SK-N-SH treated with all-trans-retinoic acid at 6 μM for 48 hours (cell line): Measurements from ENCODE around the gene SLC24A4.

Experiments used
- ATAC-seq: fragments of 200-7000 bp; cut with Tn5 transposase; 3 replicates; pipeline ENCODE4 v1.9.1; 2020; ENCODE audit warnings: mild to moderate bottlenecking, moderate library complexity
- ARNTL ChIP-seq: fragments of 450-650 bp; formaldehyde crosslinking; IDR thresholded peaks from 2 replicates; pipeline ENCODE4 v1.5.0; 2020; ENCODE audit warnings: low read depth, mild to moderate bottlenecking, moderate library complexity, borderline replicate concordance
- BACH2 ChIP-seq: fragments of 250-450 bp; sonication (Bioruptor Pico); IDR thresholded peaks from 2 replicates; pipeline ENCODE4 v1.9.0; 2021; ENCODE audit warnings: mild to moderate bottlenecking, borderline replicate concordance
- CSDC2 ChIP-seq: fragments of 250-450 bp; sonication (Bioruptor Pico); IDR thresholded peaks from 2 replicates; pipeline ENCODE4 v1.5.0; 2020; ENCODE audit warnings: mild to moderate bottlenecking, moderate library complexity
- CSRNP3 ChIP-seq: fragments of 250-450 bp; sonication (Bioruptor Pico); IDR thresholded peaks from 2 replicates; pipeline ENCODE4 v1.5.1; 2021; ENCODE audit warnings: mild to moderate bottlenecking, moderate library complexity
- ESRRG ChIP-seq: fragments of 250-450 bp; sonication (Bioruptor Pico); IDR thresholded peaks from 2 replicates; pipeline ENCODE4 v1.6.1; 2021; ENCODE audit warnings: mild to moderate bottlenecking
- GLIS3 ChIP-seq: fragments of 250-450 bp; sonication (Bioruptor Pico); IDR thresholded peaks from 2 replicates; pipeline ENCODE4 v1.5.0; 2020; ENCODE audit warnings: mild to moderate bottlenecking, moderate library complexity
- ISL1 ChIP-seq: fragments of 250-450 bp; sonication (Bioruptor Pico); IDR thresholded peaks from 2 replicates; pipeline ENCODE4 v2.1.2; 2022; ENCODE audit warnings: mild to moderate bottlenecking, moderate library complexity
- PATZ1 ChIP-seq: fragments of 250-450 bp; sonication (Bioruptor Pico); IDR thresholded peaks from 2 replicates; pipeline ENCODE4 v1.8.0; 2020; ENCODE audit warnings: mild to moderate bottlenecking, moderate library complexity, borderline replicate concordance
- PPARA ChIP-seq: fragments of 250-450 bp; sonication (Bioruptor Pico); IDR thresholded peaks from 2 replicates; pipeline ENCODE4 v1.5.0; 2020; ENCODE audit warnings: mild to moderate bottlenecking, borderline replicate concordance
- RARB ChIP-seq: fragments of 250-450 bp; sonication (Bioruptor Pico); IDR thresholded peaks from 2 replicates; pipeline ENCODE4 v1.8.0; 2021; ENCODE audit warnings: mild to moderate bottlenecking, moderate library complexity
- SNAI2 ChIP-seq: fragments of 250-450 bp; sonication (Bioruptor Pico); IDR thresholded peaks from 2 replicates; pipeline ENCODE4 v1.5.0; 2020; ENCODE audit warnings: mild to moderate bottlenecking, moderate library complexity
- TCF4 ChIP-seq: fragments of 250-450 bp; sonication (Bioruptor Pico); IDR thresholded peaks from 2 replicates; pipeline ENCODE4 v1.8.0; 2021; ENCODE audit warnings: mild to moderate bottlenecking, moderate library complexity, borderline replicate concordance
- ZC3H10 ChIP-seq: fragments of 250-450 bp; sonication (Bioruptor Pico); IDR thresholded peaks from 2 replicates; pipeline ENCODE4 v1.5.1; 2021; ENCODE audit warnings: mild to moderate bottlenecking, moderate library complexity
- ZFP3 ChIP-seq: fragments of 250-450 bp; sonication (Bioruptor Pico); IDR thresholded peaks from 2 replicates; pipeline ENCODE4 v1.5.0; 2020; ENCODE audit warnings: mild to moderate bottlenecking, moderate library complexity
- ZNF565 ChIP-seq: fragments of 450-650 bp; formaldehyde crosslinking; conservative IDR thresholded peaks from 2 replicates; pipeline ENCODE4 v1.5.0; 2020; ENCODE audit warnings: low read depth, mild to moderate bottlenecking, moderate library complexity
- ZNF70 ChIP-seq: fragments of 450-650 bp; formaldehyde crosslinking; IDR thresholded peaks from 2 replicates; pipeline ENCODE4 v1.5.0; 2020; ENCODE audit warnings: mild to moderate bottlenecking, moderate library complexity
- ZNF8 ChIP-seq: fragments of 450-650 bp; formaldehyde crosslinking; IDR thresholded peaks from 2 replicates; pipeline ENCODE4 v1.5.0; 2020; ENCODE audit warnings: mild to moderate bottlenecking, moderate library complexity
- TF ChIP-seq, protein P1 (sequence below): fragments of 250-450 bp; sonication (Bioruptor Pico); IDR thresholded peaks from 2 replicates; pipeline ENCODE4 v1.8.0; 2021; ENCODE audit warnings: low read depth, mild to moderate bottlenecking, moderate library complexity, borderline replicate concordance
- TF ChIP-seq, protein P2 (sequence below): fragments of 250-450 bp; sonication (Bioruptor Pico); IDR thresholded peaks from 2 replicates; pipeline ENCODE4 v1.5.1; 2020; ENCODE audit warnings: low read depth, mild to moderate bottlenecking, moderate library complexity

The SLC24A4 gene

GRCh38 chr14:92513204-92513965 is 190.4 kb downstream of the SLC24A4 start, which contains the start of gene RIN3:
Gene RIN3 (plus strand): TSS chr14:92513781. CDS start chr14:92513933, 152 bp downstream.
- peak; percentile 64 for ATAC-seq
- TF ChIP-seq CSRNP3 (CRISPR knock-in tag): no peak
- TF ChIP-seq, protein P1, sequence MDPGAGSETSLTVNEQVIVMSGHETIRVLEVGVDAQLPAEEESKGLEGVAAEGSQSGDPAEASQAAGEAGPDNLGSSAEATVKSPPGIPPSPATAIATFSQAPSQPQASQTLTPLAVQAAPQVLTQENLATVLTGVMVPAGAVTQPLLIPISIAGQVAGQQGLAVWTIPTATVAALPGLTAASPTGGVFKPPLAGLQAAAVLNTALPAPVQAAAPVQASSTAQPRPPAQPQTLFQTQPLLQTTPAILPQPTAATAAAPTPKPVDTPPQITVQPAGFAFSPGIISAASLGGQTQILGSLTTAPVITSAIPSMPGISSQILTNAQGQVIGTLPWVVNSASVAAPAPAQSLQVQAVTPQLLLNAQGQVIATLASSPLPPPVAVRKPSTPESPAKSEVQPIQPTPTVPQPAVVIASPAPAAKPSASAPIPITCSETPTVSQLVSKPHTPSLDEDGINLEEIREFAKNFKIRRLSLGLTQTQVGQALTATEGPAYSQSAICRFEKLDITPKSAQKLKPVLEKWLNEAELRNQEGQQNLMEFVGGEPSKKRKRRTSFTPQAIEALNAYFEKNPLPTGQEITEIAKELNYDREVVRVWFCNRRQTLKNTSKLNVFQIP (CRISPR knock-in tag): no peak
- TF ChIP-seq, protein P2, sequence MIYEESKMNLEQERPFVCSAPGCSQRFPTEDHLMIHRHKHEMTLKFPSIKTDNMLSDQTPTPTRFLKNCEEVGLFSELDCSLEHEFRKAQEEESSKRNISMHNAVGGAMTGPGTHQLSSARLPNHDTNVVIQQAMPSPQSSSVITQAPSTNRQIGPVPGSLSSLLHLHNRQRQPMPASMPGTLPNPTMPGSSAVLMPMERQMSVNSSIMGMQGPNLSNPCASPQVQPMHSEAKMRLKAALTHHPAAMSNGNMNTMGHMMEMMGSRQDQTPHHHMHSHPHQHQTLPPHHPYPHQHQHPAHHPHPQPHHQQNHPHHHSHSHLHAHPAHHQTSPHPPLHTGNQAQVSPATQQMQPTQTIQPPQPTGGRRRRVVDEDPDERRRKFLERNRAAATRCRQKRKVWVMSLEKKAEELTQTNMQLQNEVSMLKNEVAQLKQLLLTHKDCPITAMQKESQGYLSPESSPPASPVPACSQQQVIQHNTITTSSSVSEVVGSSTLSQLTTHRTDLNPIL: no peak
- no peak for TF ChIP-seq GLIS3 (CRISPR knock-in tag)
- no peak for TF ChIP-seq PPARA (CRISPR knock-in tag)
- no peak for TF ChIP-seq ISL1 (CRISPR knock-in tag)
- no peak for TF ChIP-seq ZNF565 (CRISPR knock-in tag)
- TF ChIP-seq ESRRG (CRISPR knock-in tag): no peak
- TF ChIP-seq ARNTL (CRISPR knock-in tag): no peak
- TF ChIP-seq PATZ1 (CRISPR knock-in tag): no peak
- no peak for TF ChIP-seq ZNF70 (CRISPR knock-in tag)
- TF ChIP-seq BACH2: no peak
- TF ChIP-seq ZFP3 (CRISPR knock-in tag): no peak
- TF ChIP-seq, all 23 proteins: peak for 0

DNA sequence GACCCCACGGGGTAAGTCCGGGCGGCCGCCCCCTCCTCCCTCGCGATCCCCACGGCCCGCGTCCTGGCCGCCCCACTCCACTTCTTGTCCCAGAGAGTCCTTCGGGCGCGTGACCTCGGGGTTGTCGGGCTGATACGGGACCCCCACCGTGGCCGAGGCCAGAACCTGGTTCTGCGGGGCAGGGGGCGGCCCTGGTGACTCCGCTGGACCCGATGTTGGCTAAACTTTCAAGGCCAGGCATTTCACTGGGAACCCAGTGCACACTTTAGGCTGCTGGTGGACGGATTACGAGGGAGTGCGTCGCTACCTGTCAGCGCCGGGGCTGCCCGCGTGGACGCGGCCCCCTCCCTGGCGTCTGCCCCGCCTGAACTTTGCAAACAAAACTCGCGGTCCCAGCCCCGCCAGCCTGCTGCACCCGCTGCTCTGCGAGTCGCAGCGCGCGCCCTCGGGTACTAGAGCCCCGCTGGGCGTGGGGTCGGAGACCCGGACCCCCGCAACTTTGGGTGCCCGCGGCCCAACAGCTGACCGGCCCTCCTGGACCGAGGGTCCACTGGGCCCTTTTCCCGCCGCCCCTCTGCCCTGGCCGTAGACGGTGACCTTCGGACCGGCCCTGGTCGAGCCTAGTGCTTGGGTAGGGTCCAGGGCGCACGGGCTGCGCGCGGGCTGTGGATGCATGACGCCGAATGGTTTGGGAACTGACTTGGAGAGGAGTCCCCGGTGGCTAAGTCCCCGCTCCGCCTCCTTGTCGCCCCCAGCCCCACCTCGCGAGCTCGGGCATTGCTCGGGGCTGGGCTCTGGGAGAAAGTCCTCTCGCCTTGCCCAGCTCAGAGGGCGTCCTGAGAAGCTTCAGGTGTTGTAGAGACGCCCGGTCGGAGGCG is 191.2 kb downstream of the SLC24A4 start:
- TF ChIP-seq ZNF8 (CRISPR knock-in tag): no peak
- TF ChIP-seq, protein P1 (CRISPR knock-in tag): no peak
- no peak for TF ChIP-seq ZC3H10 (CRISPR knock-in tag)
- no peak for TF ChIP-seq SNAI2 (CRISPR knock-in tag)
- no peak for TF ChIP-seq RARB (CRISPR knock-in tag)
- no peak for TF ChIP-seq ISL1 (CRISPR knock-in tag)
- no peak for TF ChIP-seq ZNF565 (CRISPR knock-in tag)
- TF ChIP-seq ARNTL (CRISPR knock-in tag): no peak
- TF ChIP-seq, protein P2: no peak
- TF ChIP-seq CSDC2 (CRISPR knock-in tag): no peak
- TF ChIP-seq ZNF70 (CRISPR knock-in tag): no peak
- TF ChIP-seq CSRNP3 (CRISPR knock-in tag): no peak
- TF ChIP-seq GLIS3 (CRISPR knock-in tag): no peak
- TF ChIP-seq TCF4: no peak
- TF ChIP-seq PATZ1 (CRISPR knock-in tag): no peak
- TF ChIP-seq PPARA (CRISPR knock-in tag): no peak
- no peak for TF ChIP-seq BACH2
- no peak for TF ChIP-seq ZFP3 (CRISPR knock-in tag)
- ATAC-seq: peak; percentile 43
